GM19397 (cell line): ENCODE data around the gene BCAS3.

Experiments used
- ATAC-seq: cut with Tn5 transposase; IDR thresholded peaks from one replicate; pipeline ENCODE4 v1.9.1; 2021; ENCODE audit warnings: mild to moderate bottlenecking, moderate library complexity; ENCODE audit not compliant: unreplicated experiment

The BCAS3 gene

GRCh38 chr17:61388561-61389356 is 711.1 kb downstream of the BCAS3 start:
- ATAC-seq = no peak

DNA sequence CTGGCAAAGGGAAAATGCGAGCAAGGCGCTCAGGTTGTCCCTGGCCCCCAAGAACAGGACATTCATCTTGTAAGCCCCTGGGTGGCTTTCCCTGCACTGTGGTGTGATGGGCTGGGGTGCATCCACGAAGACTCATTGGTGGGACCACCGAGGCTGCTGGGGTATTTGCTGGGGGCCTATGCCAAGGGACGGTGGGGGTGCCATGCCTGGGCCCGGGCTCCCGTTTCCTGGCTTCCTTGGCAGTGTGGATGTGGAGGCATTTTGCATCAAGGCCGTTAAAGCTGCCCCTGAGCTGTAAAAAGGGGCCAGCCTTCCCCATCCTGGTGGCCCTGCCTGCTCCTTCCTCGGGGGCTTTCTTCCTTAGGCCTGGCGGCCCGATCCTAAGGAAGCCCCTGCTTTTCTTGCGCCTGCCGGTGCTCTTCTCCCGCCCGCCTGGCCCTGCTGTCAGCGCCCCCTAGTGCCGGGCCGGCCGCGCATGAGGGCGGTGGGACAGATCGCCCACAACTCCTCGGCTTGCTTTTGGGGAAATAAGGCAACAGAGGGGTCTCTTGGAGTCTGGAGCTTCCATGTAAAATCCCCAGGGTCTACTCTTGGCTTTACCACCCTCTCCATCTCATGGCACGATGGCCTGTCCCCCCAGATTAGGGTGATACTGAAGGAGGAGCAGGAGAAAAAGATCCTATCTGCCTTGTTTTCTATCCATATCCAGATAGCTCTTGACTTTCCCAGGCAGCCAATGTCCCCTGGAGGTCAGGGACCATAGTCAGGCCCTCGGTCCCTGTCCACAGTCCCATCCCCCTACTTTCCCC is 712.2 kb downstream of the BCAS3 start:
- ATAC-seq = no peak

DNA sequence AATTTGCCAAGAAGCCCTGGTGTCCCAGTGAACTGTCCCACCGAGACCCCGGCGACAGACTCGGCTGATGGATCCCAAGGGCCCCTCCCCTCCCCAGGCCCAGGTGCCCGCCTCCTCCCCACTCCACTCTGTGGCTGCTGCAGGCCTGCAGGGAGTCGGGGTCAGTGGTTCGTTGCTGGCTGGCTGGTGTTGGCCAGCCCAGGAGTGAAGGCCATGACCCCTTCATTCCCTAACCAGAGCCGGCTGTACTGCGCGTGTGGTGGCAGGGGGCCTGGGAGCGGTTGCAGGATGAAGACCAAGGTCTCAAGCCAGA is 712.8 kb downstream of the BCAS3 start:
- ATAC-seq = no peak

GRCh38 chr17:61391595-61392291 is 714.1 kb downstream of the BCAS3 start:
- no peak for ATAC-seq

GRCh38 chr17:61392679-61393078 is 715.0 kb downstream of the BCAS3 start:
- ATAC-seq = no peak

DNA sequence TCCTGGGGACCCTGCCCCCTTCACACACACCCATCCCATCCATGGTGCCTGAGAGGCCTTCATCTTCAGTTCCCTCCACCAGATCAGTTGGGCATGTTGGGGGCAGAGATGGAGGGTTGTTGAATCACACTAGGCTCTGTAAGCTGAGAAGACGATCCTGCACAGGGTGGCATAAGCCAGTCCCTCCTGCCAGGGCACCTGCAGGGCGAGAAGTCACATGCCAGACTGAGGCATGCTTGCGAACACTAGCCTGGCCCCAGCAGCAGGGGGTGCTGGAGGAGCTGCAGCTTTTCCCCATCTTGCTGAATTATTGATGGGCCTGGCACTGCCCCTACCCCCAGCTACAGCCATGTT is 715.9 kb downstream of the BCAS3 start:
- ATAC-seq = no peak

DNA sequence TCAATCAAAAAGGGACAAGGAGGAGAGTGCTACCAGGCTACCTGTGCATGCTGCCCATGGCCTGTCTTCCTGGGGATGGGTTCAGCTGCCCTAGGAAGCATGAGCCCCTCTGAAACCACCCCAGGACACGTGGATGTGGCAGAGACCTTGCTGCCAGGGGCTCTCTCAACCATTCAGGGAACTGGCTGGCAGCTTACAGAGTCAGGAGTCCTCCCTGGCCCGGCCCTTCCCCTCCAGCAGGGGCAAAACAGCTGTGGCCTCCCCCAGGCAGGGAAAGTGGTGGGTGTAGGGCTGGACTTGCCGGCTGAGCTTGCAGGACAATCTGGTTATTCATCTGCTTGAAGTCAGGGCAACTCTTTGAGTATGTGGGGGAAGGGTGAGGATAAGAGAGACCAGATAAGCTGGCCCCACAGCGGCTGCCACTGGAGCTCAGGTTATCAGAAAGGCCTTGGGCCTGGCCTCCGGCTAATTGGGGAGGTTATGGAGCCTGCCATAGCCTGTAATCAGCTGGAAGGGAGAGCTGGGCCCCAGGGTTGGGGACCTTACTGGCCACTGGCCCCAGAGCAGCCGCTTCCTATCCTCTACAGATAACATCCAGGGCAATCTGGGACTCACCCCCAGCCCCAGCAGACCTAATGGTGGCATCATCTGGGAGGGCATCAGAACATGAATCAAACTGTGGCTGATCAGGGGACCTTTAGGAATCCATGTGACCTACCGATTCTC is 716.4 kb downstream of the BCAS3 start:
- ATAC-seq = no peak

GRCh38 chr17:61394630-61395408 is 717.2 kb downstream of the BCAS3 start:
- no peak for ATAC-seq

DNA sequence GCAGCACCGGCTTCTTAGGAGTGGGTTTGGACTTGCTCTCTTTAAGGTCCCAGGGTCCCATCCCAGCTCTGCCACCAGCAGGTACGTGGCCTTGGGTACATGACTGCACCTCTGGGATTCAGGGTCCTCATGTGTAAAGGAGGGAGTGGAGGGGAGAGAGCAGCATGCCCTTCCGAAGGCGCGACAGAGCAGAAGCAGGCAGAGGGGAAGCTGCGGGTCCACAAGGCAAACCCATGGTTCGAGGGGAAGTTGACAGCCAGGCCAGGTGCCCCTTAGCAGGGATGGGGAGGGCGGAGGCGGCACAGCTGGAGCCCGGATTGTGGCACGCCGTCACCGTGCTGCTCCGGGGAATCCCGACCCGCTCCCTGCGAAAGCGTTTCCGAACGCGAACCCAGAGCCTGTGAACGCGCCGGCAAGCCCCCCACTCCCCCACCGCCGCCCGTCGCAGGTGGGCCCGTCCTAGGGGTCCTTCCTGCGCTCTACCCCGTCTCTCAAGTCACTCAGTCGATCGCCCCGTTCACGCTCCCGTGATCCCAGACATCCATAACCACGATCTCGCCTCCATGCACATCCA is 717.8 kb downstream of the BCAS3 start:
- ATAC-seq = no peak

GRCh38 chr17:61395983-61396585 is 718.4 kb downstream of the BCAS3 start:
- ATAC-seq = no peak

GRCh38 chr17:61396586-61397085 is 719.0 kb downstream of the BCAS3 start:
- ATAC-seq = no peak

- no peak for ATAC-seq
These were observed 719.6 kb downstream of the BCAS3 start for GRCh38 chr17:61397086-61397842.

- no peak for ATAC-seq
These were observed 721.1 kb downstream of the BCAS3 start for GRCh38 chr17:61398721-61399130.

GRCh38 chr17:61399131-61400065 is 721.7 kb downstream of the BCAS3 start, which contains the start of gene TBX2:
Gene TBX2, plus strand, starts transcription at chr17:61399843. Its CDS starts 334 bp downstream, at chr17:61400177.
- no peak for ATAC-seq

DNA sequence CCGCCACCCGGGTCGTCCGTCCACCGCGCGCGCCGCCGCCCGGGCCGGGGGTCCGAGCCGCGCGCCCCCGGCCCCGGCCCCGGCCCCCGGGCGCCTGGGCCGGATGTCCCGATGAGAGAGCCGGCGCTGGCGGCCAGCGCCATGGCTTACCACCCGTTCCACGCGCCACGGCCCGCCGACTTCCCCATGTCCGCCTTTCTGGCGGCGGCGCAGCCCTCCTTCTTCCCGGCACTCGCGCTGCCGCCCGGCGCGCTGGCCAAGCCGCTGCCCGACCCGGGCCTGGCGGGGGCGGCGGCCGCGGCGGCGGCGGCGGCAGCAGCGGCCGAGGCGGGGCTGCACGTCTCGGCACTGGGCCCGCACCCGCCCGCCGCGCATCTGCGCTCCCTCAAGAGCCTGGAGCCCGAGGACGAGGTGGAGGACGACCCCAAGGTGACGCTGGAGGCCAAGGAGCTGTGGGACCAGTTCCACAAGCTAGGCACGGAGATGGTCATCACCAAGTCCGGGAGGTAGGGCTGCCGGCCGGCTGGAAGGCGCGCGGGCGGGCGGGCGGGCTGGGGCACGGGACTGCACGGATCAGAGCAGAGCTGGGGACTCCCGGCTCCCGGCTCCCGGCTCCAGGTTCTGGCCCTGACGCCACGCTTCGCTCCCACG is 722.5 kb downstream of the BCAS3 start:
- no peak for ATAC-seq

GRCh38 chr17:61400717-61401388 is 723.2 kb downstream of the BCAS3 start:
- ATAC-seq = no peak
